ENCODE data around the gene TSGA10IP.
"Not testable (repeated sequence)": the region's sequence is repeated elsewhere in the genome, so short reads cannot be mapped to it uniquely, and the experiment has no call there.

Gene TSGA10IP

GRCh38 chr11:65947603-65948125, 2.4 kb downstream of the TSGA10IP start:
- no peak for FAIRE-seq

GRCh38 chr11:65950711-65951110, 5.4 kb downstream of the TSGA10IP start:
- FAIRE-seq, result not testable (repeated sequence)

- FAIRE-seq, result not testable (repeated sequence)
Observed at GRCh38 chr11:65951641-65952040, 6.4 kb downstream of the TSGA10IP start.

- FAIRE-seq, result no peak
Observed at GRCh38 chr11:65952052-65952521, 6.8 kb downstream of the TSGA10IP start.

GRCh38 chr11:65953471-65953870, 8.2 kb downstream of the TSGA10IP start:
- FAIRE-seq, result no peak

- FAIRE-seq, result no peak
Observed at GRCh38 chr11:65954771-65955170, 9.5 kb downstream of the TSGA10IP start.

GRCh38 chr11:65958291-65958690, 13.0 kb downstream of the TSGA10IP start:
- no peak for FAIRE-seq

- FAIRE-seq, result no peak
Observed at GRCh38 chr11:65958774-65959420, 13.6 kb downstream of the TSGA10IP start.

GRCh38 chr11:65960824-65961266, 15.6 kb downstream of the TSGA10IP start:
- FAIRE-seq, result no peak

- no peak for FAIRE-seq
Observed at GRCh38 chr11:65961267-65962140, 16.2 kb downstream of the TSGA10IP start, which contains the start of gene SART1. TSS of gene SART1 (plus strand) at chr11:65961734. CDS start at chr11:65961781, 47 bp downstream.

- FAIRE-seq, result no peak
Observed at GRCh38 chr11:65962141-65962564, 16.9 kb downstream of the TSGA10IP start.

- no peak for FAIRE-seq
Observed at GRCh38 chr11:65964906-65965305, 19.6 kb downstream of the TSGA10IP start.

- FAIRE-seq, result no peak
Observed at GRCh38 chr11:65965986-65966762, 20.9 kb downstream of the TSGA10IP start.

- FAIRE-seq, result no peak
Observed at GRCh38 chr11:65967329-65967934, 22.2 kb downstream of the TSGA10IP start.

GRCh38 chr11:65968600-65969482, 23.6 kb downstream of the TSGA10IP start:
- FAIRE-seq, result no peak

GRCh38 chr11:65972116-65972515, 26.8 kb downstream of the TSGA10IP start:
- no peak for FAIRE-seq

GRCh38 chr11:65973439-65974110, 28.3 kb downstream of the TSGA10IP start:
- FAIRE-seq, result no peak

GRCh38 chr11:65975771-65976170, 30.5 kb downstream of the TSGA10IP start:
- FAIRE-seq, result no peak

GRCh38 chr11:65976216-65977176, 31.2 kb downstream of the TSGA10IP start:
- no peak for FAIRE-seq

Measured in colon (tissue), 2 donors.